H1 (cell line): ENCODE measurements around the gene FBXO46.

ENCODE experiments used
- EZH2 ChIP-seq: fragments of 200-600 bp; sonication (generic); IDR thresholded peaks from 2 replicates; pipeline ENCODE4 v1.7.1; 2012; ENCODE audit warnings: low read depth, mild to moderate bottlenecking, moderate library complexity, low read length, inconsistent platforms; ENCODE audit not compliant: severe bottlenecking
- JUN ChIP-seq: IDR thresholded peaks from 2 replicates; pipeline ENCODE4 v1.6.1; 2011; ENCODE audit warnings: low read depth, mild to moderate bottlenecking, improper control_type of control experiment, low read length
- POLR2AphosphoS5 ChIP-seq: IDR thresholded peaks from 2 replicates; pipeline ENCODE4 v1.6.1; 2011; ENCODE audit warnings: low read depth, low read length
- TF ChIP-seq, protein P1 (sequence below), 3 experiments: IDR thresholded peaks; 1 replicate in 2 of 3; 2 replicates in 1 of 3; pipeline versions ENCODE4 v1.5.1 to v1.6.1; 2011; ENCODE audit warnings: low read length in 3 of 3, mild to moderate bottlenecking in 3 of 3, inconsistent platforms in 2 of 3, low read depth in 1 of 3, moderate library complexity in 1 of 3; ENCODE audit not compliant: insufficient read depth in 1 of 3; ENCODE audit errors: control extremely low read depth in 1 of 3

GRCh38 chr19:45765702-45766295 is 35.1 kb upstream of the FBXO46 start:
- no peak for TF ChIP-seq POLR2AphosphoS5
- TF ChIP-seq, protein P1, sequence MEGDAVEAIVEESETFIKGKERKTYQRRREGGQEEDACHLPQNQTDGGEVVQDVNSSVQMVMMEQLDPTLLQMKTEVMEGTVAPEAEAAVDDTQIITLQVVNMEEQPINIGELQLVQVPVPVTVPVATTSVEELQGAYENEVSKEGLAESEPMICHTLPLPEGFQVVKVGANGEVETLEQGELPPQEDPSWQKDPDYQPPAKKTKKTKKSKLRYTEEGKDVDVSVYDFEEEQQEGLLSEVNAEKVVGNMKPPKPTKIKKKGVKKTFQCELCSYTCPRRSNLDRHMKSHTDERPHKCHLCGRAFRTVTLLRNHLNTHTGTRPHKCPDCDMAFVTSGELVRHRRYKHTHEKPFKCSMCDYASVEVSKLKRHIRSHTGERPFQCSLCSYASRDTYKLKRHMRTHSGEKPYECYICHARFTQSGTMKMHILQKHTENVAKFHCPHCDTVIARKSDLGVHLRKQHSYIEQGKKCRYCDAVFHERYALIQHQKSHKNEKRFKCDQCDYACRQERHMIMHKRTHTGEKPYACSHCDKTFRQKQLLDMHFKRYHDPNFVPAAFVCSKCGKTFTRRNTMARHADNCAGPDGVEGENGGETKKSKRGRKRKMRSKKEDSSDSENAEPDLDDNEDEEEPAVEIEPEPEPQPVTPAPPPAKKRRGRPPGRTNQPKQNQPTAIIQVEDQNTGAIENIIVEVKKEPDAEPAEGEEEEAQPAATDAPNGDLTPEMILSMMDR (IDR thresholded peaks at IDR 0.05; ENCODE audit: control extremely low read depth in 1 of 3, insufficient read depth in 1 of 3, low read depth in 1 of 3, low read length in 3 of 3) = no peak
- no peak for TF ChIP-seq JUN
- no peak for TF ChIP-seq EZH2
